B cell (primary cell): ENCODE data around the gene IRS4. TPM values are rescaled to one million over a fixed set of nuclear protein-coding genes. Genes with fewer than 3 reads are reported as not detected.

Experiments
- ATAC-seq: fragments of 200-7000 bp; cut with Tn5 transposase; one replicate; pipeline ENCODE4 v1.10.0; 2021; ENCODE audit warnings: low read depth, mild to moderate bottlenecking, moderate number of reproducible peaks, moderate library complexity
- CTCF ChIA-PET: fragments of 350-600 bp; sonication (Branson Sonifier 250); formaldehyde crosslinking; loops from one replicate; lab custom pipeline; 2021; ENCODE audit warnings: antibody characterized with exemption, inconsistent platforms; lab: Charles Lee
- POLR2A ChIA-PET: fragments of 350-600 bp; sonication (Branson Sonifier 250); formaldehyde crosslinking; loops from one replicate; lab custom pipeline; 2021; ENCODE audit warnings: antibody characterized with exemption; lab: Charles Lee
- DNase-seq: peaks from one replicate; pipeline ENCODE4 v3.0.0; 2013
- H2AFZ ChIP-seq: 2 replicates; pipeline ENCODE4 v1.6.1; 2012; ENCODE audit warnings: mild to moderate bottlenecking, low read depth, low read length; ENCODE audit not compliant: insufficient read depth, poor library complexity, severe bottlenecking
- H3K27ac ChIP-seq, 2 donors: 1 replicate in 1 of 2; 2 replicates in 1 of 2; pipeline ENCODE4 v1.5.1; 2012 to 2013; ENCODE audit warnings: low read length in 2 of 2, mild to moderate bottlenecking in 2 of 2, moderate library complexity in 1 of 2
- H3K27me3 ChIP-seq, 4 experiments: fragments of 200-600 bp in 1 of 4; sonication (generic) in 1 of 4; replicated peaks in 1 of 4; 1 replicate in 2 of 4; 2 replicates in 2 of 4; pipeline versions ENCODE4 v1.6.1 to v1.7.0; 2013 to 2016; ENCODE audit warnings: low read length in 3 of 4, mild to moderate bottlenecking in 2 of 4, mixed read lengths in 1 of 4, moderate library complexity in 1 of 4; ENCODE audit not compliant: insufficient read depth in 4 of 4, control insufficient read depth in 3 of 4; ENCODE audit errors: control extremely low read depth in 1 of 4
- H3K36me3 ChIP-seq, 2 experiments: replicated peaks in 1 of 2; 1 replicate in 1 of 2; 2 replicates in 1 of 2; pipeline versions ENCODE4 v1.6.1 to v1.7.1; 2013; ENCODE audit warnings: low read length in 1 of 2; ENCODE audit not compliant: insufficient read depth in 2 of 2, control insufficient read depth in 1 of 2; ENCODE audit errors: control extremely low read depth in 1 of 2, extremely low read depth in 1 of 2
- H3K4me1 ChIP-seq, 2 donors: fragments of 200-600 bp in 1 of 2; sonication (generic) in 1 of 2; 1 replicate in 1 of 2; 2 replicates in 1 of 2; pipeline versions ENCODE4 v1.5.1 to v1.6.1; 2013 to 2017; ENCODE audit warnings: low read length in 2 of 2; ENCODE audit not compliant: control insufficient read depth in 2 of 2, insufficient read depth in 2 of 2
- H3K4me2 ChIP-seq: replicated peaks from 2 replicates; pipeline ENCODE3; 2012; ENCODE audit warnings: mild to moderate bottlenecking, low read depth, low read length; ENCODE audit not compliant: poor library complexity, severe bottlenecking
- H3K4me3 ChIP-seq, 5 experiments: fragments of 200-600 bp in 1 of 5; sonication (generic) in 1 of 5; 1 replicate in 3 of 5; 2 replicates in 2 of 5; pipeline versions ENCODE4 v1.5.1 to v1.7.0; 2011 to 2016; ENCODE audit warnings: low read length in 4 of 5, mild to moderate bottlenecking in 4 of 5, low read depth in 2 of 5, control low read depth in 1 of 5, moderate library complexity in 1 of 5; ENCODE audit not compliant: insufficient read depth in 1 of 5; ENCODE audit errors: control extremely low read depth in 1 of 5, extremely low read depth in 1 of 5
- H3K79me2 ChIP-seq: fragments of 200-600 bp; sonication (generic); one replicate; pipeline ENCODE4 v1.6.0; 2016; ENCODE audit warnings: low read length; ENCODE audit not compliant: control insufficient read depth, insufficient read depth
- H3K9ac ChIP-seq: fragments of 200-600 bp; sonication (generic); 2 replicates; pipeline ENCODE4 v1.6.1; 2017; ENCODE audit warnings: mild to moderate bottlenecking, low read length, moderate library complexity
- H3K9me3 ChIP-seq, 3 donors: one replicate each; pipeline versions ENCODE4 v1.6.1 to v1.7.1; 2013; ENCODE audit warnings: low read length in 2 of 3; ENCODE audit not compliant: control insufficient read depth in 2 of 3, insufficient read depth in 1 of 3; ENCODE audit errors: control extremely low read depth in 1 of 3
- H4K20me1 ChIP-seq: 2 replicates; pipeline ENCODE4 v1.6.0; 2012; ENCODE audit warnings: mild to moderate bottlenecking, low read length; ENCODE audit not compliant: insufficient read depth, control insufficient read depth, poor library complexity, severe bottlenecking
- H3K27ac Mint-ChIP-seq: one replicate; pipeline ENCODE4 v1.8.0; 2021; ENCODE audit warnings: mixed read lengths
- H3K27me3 Mint-ChIP-seq: one replicate; pipeline ENCODE4 v1.8.0; 2021; ENCODE audit warnings: mixed read lengths
- H3K4me1 Mint-ChIP-seq: one replicate; pipeline ENCODE4 v1.8.0; 2021; ENCODE audit warnings: mixed read lengths
- H3K4me3 Mint-ChIP-seq: one replicate; pipeline ENCODE4 v1.8.0; 2021; ENCODE audit warnings: mixed read lengths
- H3K9me3 Mint-ChIP-seq: one replicate; pipeline ENCODE4 v1.8.0; 2022; ENCODE audit warnings: mixed read lengths; ENCODE audit not compliant: insufficient read depth
- CTCF ChIP-seq: fragments of 200-600 bp; IDR thresholded peaks from one replicate; pipeline ENCODE4 v1.8.0; 2022; ENCODE audit warnings: antibody characterized with exemption, mild to moderate bottlenecking
- EZH2 ChIP-seq: IDR thresholded peaks from 2 replicates; pipeline ENCODE4 v1.6.1; 2012; ENCODE audit warnings: borderline replicate concordance, low read depth, mild to moderate bottlenecking, moderate library complexity, low read length; ENCODE audit not compliant: insufficient read depth, poor library complexity, severe bottlenecking
- WGBS: methylation state at CpG from one replicate; pipeline ENCODE4 v1.1.5; 2013; ENCODE audit warnings: missing lambda C conversion rate; ENCODE audit not compliant: insufficient coverage; 5-methylcytosine and 5-hydroxymethylcytosine counted together
- intact Hi-C: fragments of 100-400 bp; cut with micrococcal nuclease; formaldehyde crosslinking; loops from one replicate; pipeline ENCODE4 v1.10.0; 2022
- polyA plus RNA-seq: library from polyadenylated mRNA; depleted of rRNA; stranded (reverse); fragments of >200 nt; gene quantifications from 2 replicates; pipeline ENCODE4 v1.2.3, GENCODE V29; 2012
- total RNA-seq, 2 donors: library from RNA; stranded (reverse); fragments of 120-200 nt in 1 of 2; gene quantifications; 1 replicate in 1 of 2; 2 replicates in 1 of 2; pipeline versions ENCODE4 v1.2.3 to v1.2.4, GENCODE V29; 2013 to 2022

Gene IRS4
- total and polyA plus RNA-seq, 2 donors (not counting 1 experiment from before 2014, with no cell fraction given), result not detected

- ChIA-PET POLR2A (no interaction called here), CTCF (no interaction called here)
- H3K9me3 ChIP-seq, result no peaks in the 10 kb centered on the region
- DNase-seq (no peak), ATAC-seq (no peak)
- WGBS, result no CpG with 5 or more reads among the region's 2 CpGs
- H3K9me3 Mint-ChIP-seq, result no peaks in the 10 kb centered on the region
- H3K4me1 Mint-ChIP-seq, result no peaks in the 10 kb centered on the region
- TF ChIP-seq CTCF (no peak), EZH2 (no peak)
- no peak overlapping the region for H3K4me3 Mint-ChIP-seq
- no peak overlapping the region for H3K27ac ChIP-seq
- no peaks in the 10 kb centered on the region for H4K20me1 ChIP-seq
- no peak overlapping the region for H3K9ac ChIP-seq
- no peak overlapping the region for H2AFZ ChIP-seq
- H3K79me2 ChIP-seq, result no peaks in the 10 kb centered on the region
- no peaks in the 10 kb centered on the region for H3K36me3 ChIP-seq
- no peak overlapping the region for H3K4me3 ChIP-seq
- no peaks in the 10 kb centered on the region for H3K27me3 ChIP-seq
- no peaks in the 10 kb centered on the region for H3K4me1 ChIP-seq
- intact Hi-C loops, result no loop called here
- H3K4me2 ChIP-seq, result no peak overlapping the region
- no peak overlapping the region for H3K27ac Mint-ChIP-seq
- no peaks in the 10 kb centered on the region for H3K27me3 Mint-ChIP-seq
These were observed 31.5 kb downstream of the IRS4 start for GRCh38 chrX:108704839-108705238.

- ChIA-PET CTCF (no interaction called here), POLR2A (no interaction called here)
- Histone ChIP-seq H2AFZ (no peak overlapping the region), H3K9me3 (no peaks in the 10 kb centered on the region), H4K20me1 (no peaks in the 10 kb centered on the region), H3K27me3 (no peaks in the 10 kb centered on the region), H3K79me2 (no peaks in the 10 kb centered on the region), H3K9ac (no peak overlapping the region), H3K36me3 (no peaks in the 10 kb centered on the region), H3K4me1 (no peaks in the 10 kb centered on the region), H3K27ac (no peak overlapping the region), H3K4me2 (no peak overlapping the region), H3K4me3 (no peak overlapping the region)
- H3K4me3 Mint-ChIP-seq, result no peak overlapping the region
- no CpG with 5 or more reads among the region's 1 CpG for WGBS
- H3K4me1 Mint-ChIP-seq, result no peaks in the 10 kb centered on the region
- no peak overlapping the region for H3K27ac Mint-ChIP-seq
- no peak for TF ChIP-seq EZH2
- ATAC-seq (no peak), DNase-seq (no peak)
- intact Hi-C loops, result no loop called here
- H3K9me3 Mint-ChIP-seq, result no peaks in the 10 kb centered on the region
- H3K27me3 Mint-ChIP-seq, result no peaks in the 10 kb centered on the region
These were observed 33.8 kb downstream of the IRS4 start for GRCh38 chrX:108702530-108702929.
